ENCODE results near the gene RPL9. TPM values are rescaled to one million over a fixed set of nuclear protein-coding genes. Genes with fewer than 3 reads are reported as not detected.
"Not testable (repeated sequence)": the region's sequence is repeated elsewhere in the genome, so short reads cannot be mapped to it uniquely, and the experiment has no call there.

The RPL9 gene
- 1,000 to 10,000 TPM; 1,913 to 2,275 TPM for total RNA-seq

DNA sequence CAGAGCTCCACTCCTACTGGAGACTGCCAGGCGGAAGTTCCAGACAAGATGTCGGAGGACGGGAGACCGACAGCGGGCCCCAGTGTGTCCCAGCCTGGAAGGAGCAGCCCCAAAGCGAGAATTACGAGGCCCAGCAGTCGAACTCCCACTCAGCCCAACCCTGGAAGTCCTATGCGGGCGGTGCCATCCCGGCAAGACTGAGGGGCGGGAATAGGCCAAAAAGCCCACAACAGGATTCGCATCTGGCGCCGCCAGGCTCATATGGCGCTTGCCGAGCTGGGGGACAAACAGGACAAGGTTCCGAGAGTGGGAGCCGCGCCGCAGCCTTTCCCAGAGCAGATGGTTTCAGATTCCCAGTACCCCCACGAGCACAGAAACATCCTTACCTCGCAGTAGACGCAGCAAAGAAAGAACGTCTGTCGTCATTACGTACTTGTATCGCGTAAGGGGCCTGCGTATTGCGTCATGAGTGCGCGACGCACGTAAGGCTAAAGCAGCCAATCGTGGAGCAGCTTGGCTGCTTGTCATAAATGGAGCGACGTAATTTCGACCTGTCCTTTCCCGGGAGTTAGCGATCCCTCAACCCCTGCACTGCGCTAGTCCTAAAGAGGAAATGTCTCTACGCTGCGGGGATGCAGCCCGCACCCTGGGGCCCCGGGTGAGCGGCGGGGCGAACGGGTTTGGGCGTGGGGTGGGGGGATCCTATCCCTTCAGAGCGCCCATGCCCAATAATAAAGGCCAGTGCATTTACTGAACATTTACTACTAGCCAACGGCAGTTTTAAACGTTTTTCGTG lies at the start of gene RPL9, which contains the start of gene LIAS:
Gene RPL9, minus strand, starts transcription at position 418 of the 796 bp plus-strand sequence. CDS start 483 bp downstream, outside the sequence.
Gene LIAS, plus strand, starts transcription at position 552 of the 796 bp plus-strand sequence. Its CDS starts 62 bp downstream, at position 614.
- ATAC-seq: peak; percentile 92 to 93
- H3K27ac Mint-ChIP-seq: peak within 1 kb of the TSS; percentile 99

GRCh38 chr4:39505581-39505980 lies 46.9 kb upstream of the RPL9 start:
- no peak for ATAC-seq
- no peaks in the 10 kb centered on the region for H3K9me3 Mint-ChIP-seq
- H3K36me3 Mint-ChIP-seq: peaks cover 4 to 6% of the 10 kb centered on the region in 2 donors
- no peak for DNase-seq (ENCODE audit: low spot score in 2 of 2)
- no peak overlapping the region for H3K27ac Mint-ChIP-seq

More for the DNA sequence above, at the start of gene RPL9, which contains the start of gene LIAS:
- DNase-seq (ENCODE audit: low spot score in 2 of 2): peak; percentile 88 to 95
- H3K36me3 Mint-ChIP-seq: peaks cover 36 to 64% of the 10 kb centered on the region in 2 donors
- no peaks in the 10 kb centered on the region for H3K9me3 Mint-ChIP-seq

DNA sequence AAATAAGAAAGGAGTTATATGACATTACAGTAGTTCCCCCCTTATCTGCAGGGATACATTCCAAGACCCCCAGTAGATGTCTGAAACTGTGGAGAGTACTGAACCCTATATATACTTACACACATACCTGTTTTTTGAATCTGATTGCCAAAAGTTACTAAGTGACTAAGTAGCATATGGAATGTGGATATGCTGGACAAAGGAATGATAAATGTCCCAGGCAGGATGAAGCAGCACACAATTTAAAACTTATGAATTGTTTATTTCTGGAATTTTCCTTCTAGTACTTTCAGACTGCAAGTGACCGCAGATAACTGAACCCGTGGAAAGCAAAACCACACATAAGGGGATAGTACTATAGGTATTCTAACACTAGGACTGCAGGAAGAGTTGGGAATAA lies 45.8 kb upstream of the RPL9 start:
- H3K27ac Mint-ChIP-seq: no peak overlapping the region
- no peaks in the 10 kb centered on the region for H3K9me3 Mint-ChIP-seq
- H3K36me3 Mint-ChIP-seq: peaks cover 4 to 6% of the 10 kb centered on the region in 2 donors
- ATAC-seq (no peak), DNase-seq (ENCODE audit: low spot score in 2 of 2) (no peak)

DNA sequence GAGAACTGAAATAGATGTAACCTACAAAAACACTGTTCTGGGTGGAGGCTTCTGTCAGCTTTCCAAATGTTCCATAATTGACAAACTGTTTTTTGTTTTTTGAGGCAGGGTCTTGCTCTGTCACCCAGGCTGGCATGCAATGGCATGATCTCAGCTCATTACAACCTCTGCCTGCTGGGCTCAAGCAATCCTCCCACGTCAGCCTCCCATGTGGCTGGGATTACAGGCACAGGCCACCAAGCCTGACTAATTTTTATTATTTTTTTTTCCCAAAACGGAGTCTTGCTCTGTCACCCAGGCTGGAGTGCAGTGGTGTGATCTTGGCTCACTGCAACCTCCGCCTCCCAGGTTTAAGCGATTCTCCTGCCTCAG lies 43.9 kb upstream of the RPL9 start:
- not testable (repeated sequence) for H3K27ac Mint-ChIP-seq; H3K9me3 Mint-ChIP-seq; H3K36me3 Mint-ChIP-seq; DNase-seq (ENCODE audit: low spot score in 2 of 2); ATAC-seq

- Mint-ChIP-seq H3K9me3 (no peaks in the 10 kb centered on the region), H3K27ac (no peak overlapping the region), H3K36me3 (peaks cover 0 to 6% of the 10 kb centered on the region in 2 donors)
- no peak for DNase-seq (ENCODE audit: low spot score in 2 of 2)
- ATAC-seq: no peak
Measured at GRCh38 chr4:39502019-39502663, 43.4 kb upstream of the RPL9 start.

GRCh38 chr4:39498727-39499020 lies 40.0 kb upstream of the RPL9 start:
- no peak for DNase-seq (ENCODE audit: low spot score in 2 of 2)
- ATAC-seq: no peak
- H3K9me3 Mint-ChIP-seq: no peaks in the 10 kb centered on the region
- H3K36me3 Mint-ChIP-seq: no peaks in the 10 kb centered on the region
- H3K27ac Mint-ChIP-seq: no peak overlapping the region

- DNase-seq (ENCODE audit: low spot score in 2 of 2) (no peak), ATAC-seq (no peak)
- Mint-ChIP-seq H3K27ac (no peak overlapping the region), H3K9me3 (no peaks in the 10 kb centered on the region), H3K36me3 (no peaks in the 10 kb centered on the region)
Measured at GRCh38 chr4:39497909-39498726, 39.4 kb upstream of the RPL9 start.

GRCh38 chr4:39495446-39496213 lies 36.9 kb upstream of the RPL9 start:
- no peaks in the 10 kb centered on the region for H3K9me3 Mint-ChIP-seq

GRCh38 chr4:39494354-39494753 lies 35.6 kb upstream of the RPL9 start:
- DNase-seq (ENCODE audit: low spot score in 2 of 2): no peak
- no peak overlapping the region for H3K27ac Mint-ChIP-seq
- ATAC-seq: no peak
- H3K9me3 Mint-ChIP-seq: no peaks in the 10 kb centered on the region
- no peaks in the 10 kb centered on the region for H3K36me3 Mint-ChIP-seq

More at GRCh38 chr4:39495446-39496213, 36.9 kb upstream of the RPL9 start:
- H3K36me3 Mint-ChIP-seq: no peaks in the 10 kb centered on the region
- DNase-seq (ENCODE audit: low spot score in 2 of 2) (no peak), ATAC-seq (no peak)
- H3K27ac Mint-ChIP-seq: no peak overlapping the region

DNA sequence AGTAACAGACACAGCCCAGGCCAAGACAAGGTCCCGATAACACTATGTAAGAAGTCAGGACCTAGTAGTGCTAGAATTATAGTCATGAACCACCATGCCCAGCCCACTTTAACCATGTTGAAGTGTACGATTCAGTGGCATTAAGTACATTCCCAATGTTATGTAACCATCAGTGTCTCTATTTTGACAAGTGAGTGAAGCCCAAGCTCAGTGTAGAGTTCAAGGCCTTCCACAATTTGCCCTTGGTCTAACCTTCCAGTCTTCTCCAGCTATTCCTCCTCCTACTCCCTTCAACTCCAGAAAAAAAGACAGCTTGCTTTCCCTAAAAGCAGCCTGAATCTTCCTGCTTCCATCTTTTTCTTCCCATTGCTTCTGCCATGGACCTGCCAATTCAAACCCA lies 31.6 kb upstream of the RPL9 start:
- Mint-ChIP-seq H3K36me3 (no peaks in the 10 kb centered on the region), H3K9me3 (no peaks in the 10 kb centered on the region), H3K27ac (no peak overlapping the region)
- DNase-seq (ENCODE audit: low spot score in 2 of 2) (no peak), ATAC-seq (no peak)

- Mint-ChIP-seq H3K36me3 (no peaks in the 10 kb centered on the region), H3K27ac (no peak overlapping the region), H3K9me3 (no peaks in the 10 kb centered on the region)
- ATAC-seq (no peak), DNase-seq (ENCODE audit: low spot score in 2 of 2) (no peak)
Measured at GRCh38 chr4:39486221-39486804, 27.6 kb upstream of the RPL9 start.

GRCh38 chr4:39484582-39485272 lies 26.0 kb upstream of the RPL9 start:
- no peaks in the 10 kb centered on the region for H3K36me3 Mint-ChIP-seq
- no peak overlapping the region for H3K27ac Mint-ChIP-seq
- no peak for ATAC-seq
- H3K9me3 Mint-ChIP-seq: no peaks in the 10 kb centered on the region
- no peak for DNase-seq (ENCODE audit: low spot score in 2 of 2)

- Mint-ChIP-seq H3K9me3 (no peaks in the 10 kb centered on the region), H3K36me3 (no peaks in the 10 kb centered on the region), H3K27ac (no peak overlapping the region)
- ATAC-seq (no peak), DNase-seq (ENCODE audit: low spot score in 2 of 2) (no peak)
Measured at GRCh38 chr4:39480902-39481695, 22.4 kb upstream of the RPL9 start.

DNA sequence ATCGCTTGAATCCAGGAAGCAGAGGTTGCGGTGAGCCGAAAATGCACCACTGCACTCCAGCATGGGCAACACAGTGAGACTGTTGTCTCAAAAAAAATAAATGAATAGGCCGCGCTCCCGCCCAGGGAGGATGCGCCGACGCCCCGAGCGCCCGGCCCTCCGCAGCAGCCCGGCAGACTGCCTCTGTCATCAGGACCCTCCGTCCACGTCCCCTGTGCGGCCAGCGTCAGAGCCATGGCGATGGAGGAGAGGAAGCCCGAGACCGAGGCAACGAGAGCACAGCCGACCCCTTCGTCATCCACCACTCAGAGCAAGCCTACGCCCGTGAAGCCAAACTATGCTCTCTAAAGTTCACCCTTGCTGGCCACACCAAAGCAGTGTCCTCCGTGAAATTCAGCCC lies 21.5 kb upstream of the RPL9 start:
- no peak overlapping the region for H3K27ac Mint-ChIP-seq

More for the DNA sequence above, 21.5 kb upstream of the RPL9 start:
- Mint-ChIP-seq H3K9me3 (no peaks in the 10 kb centered on the region), H3K36me3 (no peaks in the 10 kb centered on the region)
- ATAC-seq (no peak), DNase-seq (ENCODE audit: low spot score in 2 of 2) (no peak)
